GM18907 (cell line): ENCODE data around the gene TUBA1A.
"Not testable (repeated sequence)": the region's sequence is repeated elsewhere in the genome, so short reads cannot be mapped to it uniquely, and the experiment has no call there.

ENCODE experiments used
- ATAC-seq: cut with Tn5 transposase; IDR thresholded peaks from one replicate; pipeline ENCODE4 v1.9.1; 2021; ENCODE audit warnings: mild to moderate bottlenecking, moderate library complexity; ENCODE audit not compliant: unreplicated experiment

The TUBA1A gene

GRCh38 chr12:49160399-49160798, 28.5 kb downstream of the TUBA1A start:
- ATAC-seq: no peak

GRCh38 chr12:49154221-49154620, 34.7 kb downstream of the TUBA1A start:
- no peak for ATAC-seq

- ATAC-seq: no peak
These were observed 41.5 kb downstream of the TUBA1A start for GRCh38 chr12:49147384-49147783.

- no peak for ATAC-seq
These were observed 42.5 kb downstream of the TUBA1A start for GRCh38 chr12:49146406-49146805.

- ATAC-seq: no peak
These were observed 44.5 kb downstream of the TUBA1A start for GRCh38 chr12:49144384-49144783.

- ATAC-seq: no peak
These were observed 49.9 kb downstream of the TUBA1A start for GRCh38 chr12:49138999-49139398.

- ATAC-seq: no peak
These were observed 50.3 kb downstream of the TUBA1A start for GRCh38 chr12:49138587-49138986.

GRCh38 chr12:49137476-49137875, 51.4 kb downstream of the TUBA1A start:
- ATAC-seq: no peak

- not testable (repeated sequence) for ATAC-seq
These were observed 51.9 kb downstream of the TUBA1A start for GRCh38 chr12:49136997-49137396.
